Neural cell (in vitro differentiated cells): ENCODE measurements around the gene HLA-DMA.

Experiments used
- CTCF ChIP-seq: fragments of 450-650 bp; IDR thresholded peaks from 2 replicates; pipeline ENCODE4 v1.5.1; 2014; ENCODE audit warnings: antibody characterized with exemption, mild to moderate bottlenecking, moderate library complexity; ENCODE audit not compliant: poor library complexity, severe bottlenecking
- EP300 ChIP-seq: fragments of 450-650 bp; conservative IDR thresholded peaks from 2 replicates; pipeline ENCODE4 v1.6.1; 2014; ENCODE audit warnings: antibody characterized with exemption, mild to moderate bottlenecking, moderate library complexity; ENCODE audit not compliant: poor library complexity, severe bottlenecking
- EZH2 ChIP-seq: fragments of 200-600, 300-800 bp; shearing (Covaris generic), sonication (generic); IDR thresholded peaks from 2 replicates; pipeline ENCODE4 v1.6.1; 2014; ENCODE audit warnings: antibody characterized with exemption, low read length, borderline replicate concordance, mild to moderate bottlenecking; ENCODE audit not compliant: insufficient read depth, poor library complexity, severe bottlenecking
- MXI1 ChIP-seq: fragments of 450-650 bp; conservative IDR thresholded peaks from 2 replicates; pipeline ENCODE4 v1.6.1; 2014; ENCODE audit warnings: antibody characterized with exemption, mild to moderate bottlenecking; ENCODE audit not compliant: poor library complexity, severe bottlenecking
- POLR2AphosphoS5 ChIP-seq: IDR thresholded peaks from 2 replicates; pipeline ENCODE4 v1.6.1; 2012
- RAD21 ChIP-seq: fragments of 450-650 bp; conservative IDR thresholded peaks from 2 replicates; pipeline ENCODE4 v1.6.1; 2014; ENCODE audit warnings: antibody characterized with exemption, mild to moderate bottlenecking, moderate library complexity
- REST ChIP-seq: IDR thresholded peaks from 2 replicates; pipeline ENCODE4 v1.6.1; 2012; ENCODE audit warnings: borderline replicate concordance
- SMC3 ChIP-seq: fragments of 450-650 bp; conservative IDR thresholded peaks from 2 replicates; pipeline ENCODE4 v1.6.1; 2014; ENCODE audit warnings: antibody characterized with exemption, mild to moderate bottlenecking, moderate library complexity; ENCODE audit not compliant: poor library complexity
- TAF1 ChIP-seq: IDR thresholded peaks from 2 replicates; pipeline ENCODE4 v1.6.1; 2012; ENCODE audit warnings: low read depth

GRCh38 chr6:32976334-32977069 lies 23.6 kb upstream of the HLA-DMA start:
- no peak for TF ChIP-seq EZH2
- TF ChIP-seq CTCF, result no peak
- no peak for TF ChIP-seq POLR2AphosphoS5
- TF ChIP-seq SMC3, result no peak
- TF ChIP-seq REST, result no peak
- no peak for TF ChIP-seq TAF1
- TF ChIP-seq RAD21, result no peak
- no peak for TF ChIP-seq EP300
- TF ChIP-seq MXI1, result no peak
